Retina (tissue), 1 donor: ENCODE data around the gene SLC45A2.
"Not testable (repeated sequence)": the region's sequence is repeated elsewhere in the genome, so short reads cannot be mapped to it uniquely, and the experiment has no call there.

ENCODE experiments used
- DNase-seq: peaks from one replicate; pipeline ENCODE4 v3.0.0-alpha.2; 2016

SLC45A2 gene

DNA sequence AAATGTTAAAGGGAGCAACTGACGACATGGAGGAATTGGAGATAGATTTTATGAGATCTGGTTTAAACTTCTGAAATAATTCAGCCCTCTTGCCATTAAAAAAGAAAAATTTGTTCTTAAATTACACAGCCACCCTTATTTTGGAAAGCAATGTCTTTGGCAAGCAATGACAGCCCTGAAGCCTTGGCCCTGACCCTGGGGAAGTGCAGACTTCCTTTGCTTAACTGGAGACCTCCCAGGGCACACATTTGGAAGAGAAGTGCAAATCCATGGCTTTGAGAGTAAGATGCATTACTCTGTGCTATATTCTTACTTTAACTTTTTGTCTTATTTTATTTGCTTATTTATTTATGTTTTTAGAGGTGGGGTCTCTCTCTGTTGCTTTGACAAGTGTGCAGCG, 26.3 kb downstream of the SLC45A2 start:
- no peak for DNase-seq

DNA sequence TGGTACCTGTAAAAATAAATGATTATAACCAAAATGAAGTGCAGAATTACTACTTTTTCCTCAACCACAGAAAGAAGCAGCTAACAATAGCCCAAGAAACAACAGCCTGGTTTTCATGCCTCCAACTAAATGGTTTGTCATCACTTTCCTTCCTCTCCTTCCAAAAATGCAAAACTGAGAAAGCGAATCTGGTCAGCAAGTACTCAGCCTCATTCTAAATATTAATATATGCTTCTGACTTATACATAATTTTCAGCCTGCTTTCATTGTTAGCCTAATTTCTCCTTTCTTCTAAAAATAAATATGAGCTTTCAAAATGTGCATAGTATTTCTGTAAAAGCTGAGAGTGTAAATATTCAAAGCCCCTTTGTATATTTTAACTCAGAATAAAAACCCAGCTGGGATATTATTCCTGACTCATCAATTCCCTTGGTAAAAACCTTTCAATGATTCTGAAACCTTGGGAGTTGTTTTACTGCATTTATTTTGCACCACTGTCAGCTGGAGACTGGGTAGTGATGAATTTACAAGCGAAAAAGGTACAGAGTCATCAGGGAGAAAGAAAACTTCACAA, 26.8 kb downstream of the SLC45A2 start:
- no peak for DNase-seq

DNA sequence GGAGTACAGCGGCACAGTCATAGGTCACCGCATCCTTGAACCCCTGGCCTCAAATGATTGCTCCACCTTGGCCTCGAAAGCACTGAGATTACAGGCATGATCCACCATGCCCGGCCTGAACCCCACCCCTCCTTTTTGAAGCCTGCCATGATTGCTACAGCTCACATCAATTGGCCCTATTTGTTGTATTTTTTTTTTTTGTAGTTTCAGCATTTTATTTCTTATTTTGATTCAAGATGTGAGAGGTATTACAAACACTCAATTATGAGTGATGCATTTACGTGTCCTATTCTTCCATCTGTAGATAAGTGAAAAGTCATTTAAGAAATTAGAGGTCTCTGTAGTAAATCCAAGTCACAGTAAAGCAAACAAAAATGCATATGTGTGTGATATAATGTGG, 32.3 kb downstream of the SLC45A2 start:
- not testable (repeated sequence) for DNase-seq

DNA sequence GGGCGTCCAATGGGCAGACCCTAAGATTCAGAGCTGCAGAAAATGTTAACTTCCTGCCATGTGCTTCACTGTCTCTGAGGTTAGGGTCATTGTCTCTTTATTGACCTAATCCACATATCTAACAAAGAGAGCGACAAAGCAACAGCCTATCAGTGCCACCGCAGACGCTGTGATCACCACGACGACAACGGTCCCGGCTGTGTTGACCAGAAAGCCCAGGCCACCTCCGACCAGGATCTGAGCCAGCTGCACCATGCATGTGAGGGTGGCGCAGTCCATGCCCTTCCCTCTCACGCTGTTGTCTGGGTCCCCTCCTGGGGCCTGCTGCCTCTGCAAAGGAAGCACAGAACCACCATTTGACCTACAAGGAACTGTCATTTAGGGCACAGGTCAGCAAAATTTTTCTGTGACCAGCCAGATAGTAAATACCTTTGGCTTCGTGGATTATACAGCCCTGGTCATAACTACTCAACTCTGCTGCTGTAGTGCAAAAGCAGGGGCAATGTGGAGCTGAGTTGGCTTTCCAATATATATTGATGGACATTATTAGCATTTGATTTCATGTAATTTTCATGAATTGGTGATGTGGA, 39.9 kb downstream of the SLC45A2 start:
- DNase-seq: no peak

DNA sequence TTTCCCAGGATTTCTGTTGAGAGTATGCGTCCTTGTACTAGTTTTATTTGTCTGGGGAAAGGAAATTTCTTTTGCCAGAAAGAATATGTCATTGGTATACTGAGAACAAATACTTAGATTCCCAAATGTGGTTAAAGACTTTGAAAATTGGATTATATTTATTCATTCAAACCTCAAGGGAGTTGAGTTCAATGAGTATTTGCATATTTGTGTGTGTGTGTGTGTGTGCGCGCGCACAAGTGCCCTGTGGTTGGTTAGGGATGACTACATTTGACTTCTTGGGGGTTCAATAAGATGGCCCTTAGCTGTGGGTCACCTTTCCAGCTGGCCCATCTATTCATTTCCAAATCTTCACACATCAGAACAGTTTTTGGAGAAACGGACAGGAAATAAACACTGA, 43.4 kb downstream of the SLC45A2 start:
- DNase-seq: no peak

DNA sequence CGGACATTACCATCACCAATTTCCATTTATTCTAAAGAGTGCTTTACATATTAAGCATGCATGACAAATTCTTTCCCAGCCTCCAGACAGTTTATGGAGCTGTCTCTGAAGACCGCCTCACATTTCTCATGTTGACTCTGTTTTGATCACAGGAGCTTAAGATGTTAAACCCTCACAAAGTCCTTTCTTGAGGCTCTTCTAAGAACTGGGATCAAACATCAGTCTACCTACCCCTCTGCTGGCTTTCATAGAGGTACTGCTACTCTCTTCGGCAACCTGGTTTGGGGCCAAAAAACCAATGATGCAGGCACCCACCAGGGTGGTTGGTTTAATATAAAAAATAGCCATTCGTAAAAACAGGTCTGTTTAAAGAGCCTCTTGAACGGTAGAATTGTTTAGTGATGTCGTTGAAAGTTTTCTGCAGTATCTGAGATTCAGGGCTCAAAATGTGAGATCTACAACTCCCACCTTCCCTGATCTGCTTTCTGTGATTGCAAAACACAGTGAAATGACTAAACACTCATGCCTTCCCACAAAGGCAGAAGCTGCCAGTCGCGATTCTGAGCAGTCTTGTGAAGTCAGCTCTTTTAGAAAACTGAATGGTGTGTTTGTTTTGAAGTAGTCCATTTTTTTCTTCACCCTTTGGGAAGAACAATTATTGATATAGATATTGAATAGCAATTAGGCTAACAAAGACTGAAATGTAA, 44.8 kb downstream of the SLC45A2 start:
- no peak for DNase-seq

DNA sequence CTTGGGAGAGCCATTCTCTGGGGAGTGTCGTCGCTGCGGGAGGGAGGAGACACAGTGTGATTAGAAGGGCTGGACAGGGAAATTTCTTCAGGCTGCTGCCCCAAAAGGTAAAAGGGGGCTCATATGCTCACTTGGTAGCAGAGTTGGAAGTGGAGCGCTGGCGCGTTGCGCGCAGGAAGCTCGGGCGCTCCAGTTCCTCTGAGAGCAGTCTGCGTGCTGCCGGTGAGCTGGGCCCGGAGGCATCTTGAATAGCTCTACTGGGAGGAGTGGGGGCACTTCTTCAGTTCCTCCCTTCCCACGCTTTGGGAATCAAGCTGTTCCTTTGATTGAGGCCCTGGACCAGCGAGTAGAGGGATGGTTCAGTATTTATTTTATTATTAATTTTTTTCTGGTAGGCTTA, 45.6 kb downstream of the SLC45A2 start:
- no peak for DNase-seq

DNA sequence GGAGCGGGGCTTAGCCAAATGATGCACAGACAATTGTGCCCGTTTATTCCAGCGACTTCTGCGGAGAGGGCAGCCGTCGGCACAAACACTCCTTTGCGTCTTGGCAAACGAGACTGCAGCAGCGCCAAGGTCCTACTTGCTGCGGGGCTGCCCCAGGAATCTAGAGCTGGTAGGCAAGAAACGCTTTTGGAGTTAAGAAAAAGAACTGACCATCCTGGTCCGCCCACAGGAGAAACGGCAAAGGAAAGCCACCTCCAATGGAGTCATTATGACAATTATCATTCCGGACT, 46.0 kb downstream of the SLC45A2 start:
- DNase-seq: peak; percentile 43

DNA sequence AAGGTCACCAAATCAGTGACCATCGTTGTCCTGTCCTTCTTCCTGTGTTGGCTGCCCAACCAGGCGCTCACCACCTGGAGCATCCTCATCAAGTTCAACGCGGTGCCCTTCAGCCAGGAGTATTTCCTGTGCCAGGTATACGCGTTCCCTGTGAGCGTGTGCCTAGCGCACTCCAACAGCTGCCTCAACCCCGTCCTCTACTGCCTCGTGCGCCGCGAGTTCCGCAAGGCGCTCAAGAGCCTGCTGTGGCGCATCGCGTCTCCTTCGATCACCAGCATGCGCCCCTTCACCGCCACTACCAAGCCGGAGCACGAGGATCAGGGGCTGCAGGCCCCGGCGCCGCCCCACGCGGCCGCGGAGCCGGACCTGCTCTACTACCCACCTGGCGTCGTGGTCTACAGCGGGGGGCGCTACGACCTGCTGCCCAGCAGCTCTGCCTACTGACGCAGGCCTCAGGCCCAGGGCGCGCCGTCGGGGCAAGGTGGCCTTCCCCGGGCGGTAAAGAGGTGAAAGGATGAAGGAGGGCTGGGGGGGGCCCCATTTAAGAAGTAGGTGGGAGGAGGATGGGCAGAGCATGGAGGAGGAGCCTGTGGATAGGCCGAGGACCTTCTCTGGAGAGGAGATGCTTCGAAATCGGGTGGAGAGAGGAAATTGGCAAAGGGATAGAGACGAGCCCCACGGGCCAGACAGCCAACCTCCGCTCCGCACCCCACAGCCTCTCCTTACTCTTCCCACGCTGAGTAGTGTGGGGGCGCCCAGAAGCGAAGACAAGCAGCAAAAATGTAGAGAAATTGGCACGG, 46.6 kb downstream of the SLC45A2 start:
- peak; percentile 60 for DNase-seq

DNA sequence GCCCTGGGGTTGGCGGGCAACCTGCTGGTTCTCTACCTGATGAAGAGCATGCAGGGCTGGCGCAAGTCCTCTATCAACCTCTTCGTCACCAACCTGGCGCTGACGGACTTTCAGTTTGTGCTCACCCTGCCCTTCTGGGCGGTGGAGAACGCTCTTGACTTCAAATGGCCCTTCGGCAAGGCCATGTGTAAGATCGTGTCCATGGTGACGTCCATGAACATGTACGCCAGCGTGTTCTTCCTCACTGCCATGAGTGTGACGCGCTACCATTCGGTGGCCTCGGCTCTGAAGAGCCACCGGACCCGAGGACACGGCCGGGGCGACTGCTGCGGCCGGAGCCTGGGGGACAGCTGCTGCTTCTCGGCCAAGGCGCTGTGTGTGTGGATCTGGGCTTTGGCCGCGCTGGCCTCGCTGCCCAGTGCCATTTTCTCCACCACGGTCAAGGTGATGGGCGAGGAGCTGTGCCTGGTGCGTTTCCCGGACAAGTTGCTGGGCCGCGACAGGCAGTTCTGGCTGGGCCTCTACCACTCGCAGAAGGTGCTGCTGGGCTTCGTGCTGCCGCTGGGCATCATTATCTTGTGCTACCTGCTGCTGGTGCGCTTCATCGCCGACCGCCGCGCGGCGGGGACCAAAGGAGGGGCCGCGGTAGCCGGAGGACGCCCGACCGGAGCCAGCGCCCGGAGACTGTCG, 47.3 kb downstream of the SLC45A2 start:
- DNase-seq: peak; percentile 51

DNA sequence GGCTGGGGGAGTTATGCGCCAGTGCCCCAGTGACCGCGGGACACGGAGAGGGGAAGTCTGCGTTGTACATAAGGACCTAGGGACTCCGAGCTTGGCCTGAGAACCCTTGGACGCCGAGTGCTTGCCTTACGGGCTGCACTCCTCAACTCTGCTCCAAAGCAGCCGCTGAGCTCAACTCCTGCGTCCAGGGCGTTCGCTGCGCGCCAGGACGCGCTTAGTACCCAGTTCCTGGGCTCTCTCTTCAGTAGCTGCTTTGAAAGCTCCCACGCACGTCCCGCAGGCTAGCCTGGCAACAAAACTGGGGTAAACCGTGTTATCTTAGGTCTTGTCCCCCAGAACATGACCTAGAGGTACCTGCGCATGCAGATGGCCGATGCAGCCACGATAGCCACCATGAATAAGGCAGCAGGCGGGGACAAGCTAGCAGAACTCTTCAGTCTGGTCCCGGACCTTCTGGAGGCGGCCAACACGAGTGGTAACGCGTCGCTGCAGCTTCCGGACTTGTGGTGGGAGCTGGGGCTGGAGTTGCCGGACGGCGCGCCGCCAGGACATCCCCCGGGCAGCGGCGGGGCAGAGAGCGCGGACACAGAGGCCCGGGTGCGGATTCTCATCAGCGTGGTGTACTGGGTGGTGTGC, 48.0 kb downstream of the SLC45A2 start, which contains the start of gene RXFP3:
RXFP3 (plus strand) TSS at position 6 of the 636 bp plus-strand sequence; CDS start at position 361, 355 bp downstream.
- peak; percentile 77 for DNase-seq

DNA sequence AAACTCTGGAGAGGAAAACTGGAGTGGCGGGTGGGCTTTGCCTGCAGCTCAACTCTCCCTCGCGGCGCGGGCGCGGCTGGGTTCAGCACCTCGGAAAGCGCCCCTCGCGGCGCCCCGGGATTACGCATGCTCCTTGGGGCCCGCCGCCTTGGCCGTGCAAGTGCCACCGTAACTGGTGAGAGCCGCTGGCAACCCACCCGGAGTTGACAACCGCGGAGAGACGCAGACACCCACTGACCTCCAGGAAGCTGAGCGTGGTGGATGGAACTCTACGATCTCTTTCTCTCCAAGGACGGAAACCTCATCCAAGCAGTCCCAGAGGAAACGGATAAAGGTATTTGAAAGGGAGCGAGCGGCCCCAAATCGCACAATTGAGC, 48.5 kb downstream of the SLC45A2 start:
- peak; percentile 87 for DNase-seq

DNA sequence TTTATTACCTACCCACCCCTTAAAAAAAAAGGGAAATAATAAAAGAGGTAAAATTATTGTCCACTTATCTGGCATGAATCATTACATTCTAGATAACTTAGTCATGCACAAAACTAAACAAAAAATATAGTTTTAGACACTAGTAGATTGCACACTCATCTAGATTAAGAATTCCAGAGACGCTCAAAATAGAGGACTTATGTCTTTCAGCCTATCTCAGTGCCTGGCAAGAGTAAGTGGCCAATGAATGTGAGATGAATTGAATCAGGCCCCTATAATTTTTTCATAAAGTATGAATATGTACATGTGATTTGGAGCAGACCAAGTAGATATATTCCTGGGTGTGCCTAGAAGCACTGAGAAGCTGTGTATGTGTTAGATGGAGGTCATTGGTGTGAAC, 50.3 kb downstream of the SLC45A2 start:
- DNase-seq: no peak

DNA sequence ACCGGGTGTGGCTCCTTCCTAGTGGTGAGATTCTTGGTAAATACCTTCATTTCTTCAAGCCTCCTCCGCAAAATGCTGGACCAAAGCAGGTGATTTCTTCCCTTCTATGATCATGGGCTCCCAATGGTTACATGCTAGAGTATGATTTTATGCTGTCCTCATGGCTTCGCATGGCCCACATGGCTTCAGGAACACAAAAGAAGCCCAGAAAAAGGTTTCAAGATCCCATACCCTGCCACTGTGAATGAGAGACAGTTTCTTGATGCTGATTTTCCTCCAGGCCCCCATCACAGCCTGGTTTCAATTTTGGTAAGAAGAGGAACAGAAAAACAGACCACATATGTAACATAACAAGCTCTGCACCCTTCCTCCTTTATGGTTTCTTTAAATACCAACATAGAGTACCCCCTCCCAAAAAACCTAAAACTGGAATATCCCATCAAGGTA, 50.7 kb downstream of the SLC45A2 start:
- no peak for DNase-seq

DNA sequence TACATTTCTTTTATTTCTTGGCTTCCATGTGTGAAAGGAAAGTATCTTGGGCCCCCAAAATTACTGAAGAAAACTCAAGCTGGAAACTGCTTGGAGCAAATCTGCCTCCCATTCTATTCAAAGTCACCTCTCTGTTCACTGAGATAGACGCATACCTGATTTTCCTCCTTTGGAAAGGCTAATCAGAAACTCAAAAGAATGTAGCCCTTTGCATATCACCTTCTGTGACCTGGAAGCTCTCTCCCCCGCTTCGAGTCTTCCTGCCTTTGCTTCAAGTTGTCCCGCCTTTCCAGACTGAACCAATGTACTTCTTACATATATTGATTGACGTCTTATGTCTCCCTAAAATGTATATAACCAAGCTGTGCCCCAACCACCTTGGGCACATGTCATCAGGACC, 53.4 kb downstream of the SLC45A2 start:
- no peak for DNase-seq

DNA sequence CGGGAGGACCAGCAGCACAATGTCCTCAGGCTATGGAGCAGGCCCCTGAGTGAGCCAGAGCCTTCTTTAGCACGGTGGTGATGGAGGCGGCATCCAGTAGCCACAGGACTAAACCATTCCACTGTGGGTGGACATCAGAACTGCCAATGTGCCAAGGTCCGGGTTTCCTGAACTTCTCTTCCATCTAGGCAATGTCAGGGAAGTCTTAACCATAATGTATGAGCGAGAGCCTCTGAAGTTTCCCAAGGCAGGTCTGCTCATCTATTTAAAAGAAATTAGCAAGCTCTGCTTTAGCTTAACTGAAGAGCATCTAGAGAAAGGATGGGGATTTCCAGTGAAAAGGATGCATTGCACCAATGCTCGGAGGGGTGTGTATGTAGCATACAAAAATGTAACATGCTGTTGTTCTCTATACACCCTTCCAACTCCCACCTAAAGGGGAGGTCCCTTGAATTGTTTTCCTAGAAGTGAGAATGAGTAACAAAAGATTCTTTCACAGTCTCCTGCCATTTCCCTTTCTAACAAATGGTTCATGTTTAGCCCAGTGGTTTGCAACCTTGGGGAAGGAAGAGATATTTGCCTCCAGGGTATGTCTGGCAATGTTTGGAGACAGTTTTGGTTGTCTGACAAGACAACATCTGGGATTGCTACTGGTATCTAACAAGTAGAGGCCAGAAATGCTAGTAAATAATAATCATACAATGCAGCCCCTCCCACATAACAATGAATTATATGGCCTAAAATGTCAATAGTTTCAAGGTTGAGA, 54.4 kb downstream of the SLC45A2 start:
- no peak for DNase-seq

DNA sequence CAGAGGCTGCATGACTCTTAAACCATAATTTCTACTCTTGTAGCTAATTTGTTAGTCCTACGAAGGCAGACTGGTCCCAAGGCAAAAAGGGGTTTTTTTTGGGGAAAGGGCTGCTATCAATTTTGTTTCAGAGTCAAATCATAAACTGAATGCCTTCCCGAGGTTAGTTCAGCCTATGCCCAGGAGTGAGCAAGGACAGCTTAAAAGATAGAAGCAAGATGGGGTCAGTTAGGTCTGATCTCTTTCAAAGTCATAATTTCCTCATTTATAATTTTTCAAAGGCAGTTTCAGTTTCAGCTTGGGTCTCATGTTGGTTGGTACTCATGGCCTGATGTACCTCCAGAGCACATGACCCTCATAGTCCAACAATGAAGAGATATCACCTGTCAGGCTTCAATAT, 56.2 kb downstream of the SLC45A2 start:
- no peak for DNase-seq

DNA sequence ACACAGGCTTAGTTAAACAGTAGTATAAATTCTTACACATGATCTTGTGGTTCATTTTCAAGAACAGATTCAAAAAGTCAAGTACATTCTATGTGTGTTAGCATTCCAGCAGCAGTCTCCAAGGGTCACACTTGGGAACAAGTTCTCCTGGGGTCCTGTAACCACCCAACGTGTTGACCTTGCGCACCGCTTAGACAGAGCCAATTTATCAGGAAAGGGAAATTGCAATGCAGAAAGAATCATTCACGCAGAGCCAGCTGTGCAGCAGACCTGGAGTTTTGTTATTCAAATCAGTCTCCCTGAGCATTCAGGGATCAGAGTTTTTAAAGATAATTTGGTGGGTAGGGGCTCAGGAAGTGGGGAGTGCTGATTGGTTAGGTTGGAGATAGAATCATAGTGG, 56.8 kb downstream of the SLC45A2 start:
- no peak for DNase-seq

DNA sequence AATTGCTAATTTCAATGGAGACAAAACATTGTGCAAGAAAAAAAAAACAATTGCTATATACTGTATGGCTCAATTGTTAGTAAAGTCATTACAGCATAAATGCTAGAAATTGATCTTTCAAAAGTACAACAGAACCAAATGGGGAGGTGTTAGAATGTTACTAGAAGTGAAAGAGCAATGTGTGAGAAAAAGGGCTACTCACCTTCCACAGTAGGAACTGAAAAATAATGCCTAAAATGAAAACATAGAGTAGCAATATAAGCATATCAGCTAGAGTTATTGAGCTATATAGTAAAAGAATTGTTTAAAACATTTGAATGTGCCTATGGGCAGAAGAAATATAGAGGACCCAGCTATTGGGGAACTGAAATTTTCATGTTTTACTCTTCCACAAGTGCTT, 59.2 kb downstream of the SLC45A2 start:
- no peak for DNase-seq

DNA sequence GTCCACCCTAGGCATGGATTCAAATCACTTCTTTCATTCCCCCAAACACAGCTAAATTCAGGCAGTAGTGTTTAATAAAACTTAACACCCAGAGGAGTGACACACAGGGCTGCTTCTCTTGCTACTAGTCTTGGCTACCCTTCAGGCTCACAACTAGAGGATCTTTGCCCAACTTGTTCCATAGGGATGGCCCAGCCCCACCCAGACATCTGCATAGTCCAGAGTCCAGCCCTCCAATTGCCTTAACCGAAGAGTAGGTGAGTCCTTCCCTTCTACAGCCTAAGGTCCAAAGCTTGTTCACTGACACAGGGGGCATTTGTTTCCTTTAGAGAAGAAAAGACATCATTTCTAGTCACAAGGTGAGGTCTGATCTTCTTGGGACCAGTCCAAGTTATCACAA, 63.5 kb downstream of the SLC45A2 start:
- DNase-seq: no peak

DNA sequence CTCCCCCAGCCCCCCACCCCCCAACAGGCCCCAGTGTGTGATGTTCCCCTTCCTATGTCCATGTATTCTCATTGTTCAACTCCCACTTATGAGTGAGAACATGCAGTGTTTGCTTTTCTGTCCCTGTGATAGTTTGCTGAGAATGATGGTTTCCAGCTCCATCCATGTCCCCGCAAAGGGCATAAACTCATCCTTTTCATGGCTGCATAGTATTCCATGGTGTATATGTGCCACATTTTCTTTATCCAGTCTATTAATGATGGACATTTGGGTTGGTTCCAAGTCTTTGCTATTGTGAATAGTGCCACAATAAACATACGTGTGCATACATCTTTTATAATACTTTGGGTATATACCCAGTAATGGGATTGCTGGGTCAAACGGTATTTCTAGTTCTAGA, 69.6 kb downstream of the SLC45A2 start:
- DNase-seq: not testable (repeated sequence)

DNA sequence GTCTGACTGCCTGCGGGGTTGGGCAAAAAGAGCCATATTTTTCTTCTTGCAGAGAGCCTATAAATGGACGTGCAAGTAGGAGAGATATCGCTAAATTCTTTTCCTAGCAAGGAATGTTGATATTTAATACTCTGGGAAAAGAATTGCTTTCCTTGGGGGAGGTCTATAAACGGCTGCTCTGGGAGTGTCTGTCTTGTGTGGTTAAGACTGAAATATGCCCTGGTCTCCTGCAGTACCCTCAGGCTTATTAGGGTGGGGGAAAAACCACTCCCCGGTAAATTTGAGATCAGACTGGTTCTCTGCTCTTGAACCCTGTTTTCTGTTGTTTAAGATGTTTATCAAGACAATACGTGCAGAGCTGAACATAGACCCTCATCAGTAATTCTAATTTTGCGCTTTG, 78.2 kb downstream of the SLC45A2 start:
- not testable (repeated sequence) for DNase-seq
